CD4-positive, alpha-beta T cell (primary cell): Measurements from ENCODE around the gene SLC33A1. TPM values are rescaled to one million over a fixed set of nuclear protein-coding genes. Genes with fewer than 3 reads are reported as not detected.

Source experiments
- ATAC-seq: fragments of 200-7000 bp; cut with Tn5 transposase; one replicate; pipeline ENCODE4 v1.10.0; 2022; ENCODE audit warnings: mild to moderate bottlenecking; ENCODE audit not compliant: poor library complexity
- CTCF ChIA-PET: fragments of 350-600 bp; sonication (Branson Sonifier 250); formaldehyde crosslinking; loops from one replicate; lab custom pipeline; 2021; ENCODE audit warnings: antibody characterized with exemption, inconsistent platforms; lab: Charles Lee
- POLR2A ChIA-PET: fragments of 350-600 bp; sonication (Branson Sonifier 250); formaldehyde crosslinking; loops from one replicate; lab custom pipeline; 2021; ENCODE audit warnings: antibody characterized with exemption, inconsistent platforms; lab: Charles Lee
- DNase-seq, 14 experiments: peaks; one replicate each; pipeline ENCODE4 v3.0.0-alpha.2; 2013 to 2020; ENCODE audit warnings: mixed read lengths in 2 of 14
- H3K27ac ChIP-seq, 2 donors: one replicate each; pipeline versions ENCODE4 v1.5.1 to v1.7.0; 2013; ENCODE audit warnings: low read length in 2 of 2, low read depth in 1 of 2, mild to moderate bottlenecking in 1 of 2
- H3K27me3 ChIP-seq, 2 experiments: 1 replicate in 1 of 2; 2 replicates in 1 of 2; pipeline versions ENCODE4 v1.6.1 to v1.7.0; 2013; ENCODE audit warnings: low read length in 2 of 2, control low read depth in 1 of 2, mild to moderate bottlenecking in 1 of 2, moderate library complexity in 1 of 2; ENCODE audit not compliant: insufficient read depth in 2 of 2, control insufficient read depth in 1 of 2
- H3K36me3 ChIP-seq: one replicate; pipeline ENCODE4 v1.6.1; 2013; ENCODE audit warnings: low read length, control low read depth; ENCODE audit not compliant: insufficient read depth
- H3K4me1 ChIP-seq: one replicate; pipeline ENCODE4 v1.6.1; 2013; ENCODE audit warnings: low read length, control low read depth; ENCODE audit not compliant: insufficient read depth
- H3K4me3 ChIP-seq: one replicate; pipeline ENCODE4 v1.5.1; 2013; ENCODE audit warnings: mild to moderate bottlenecking, low read length, moderate library complexity
- H3K9me3 ChIP-seq, 2 experiments: 1 replicate in 1 of 2; 2 replicates in 1 of 2; pipeline versions ENCODE4 v1.6.1 to v1.7.0; 2013; ENCODE audit warnings: low read length in 2 of 2, mild to moderate bottlenecking in 2 of 2, control low read depth in 1 of 2, moderate library complexity in 1 of 2; ENCODE audit not compliant: control insufficient read depth in 1 of 2, insufficient read depth in 1 of 2
- H3K27ac Mint-ChIP-seq: one replicate; pipeline ENCODE4 v1.8.0; 2020; ENCODE audit warnings: mixed read lengths
- H3K27me3 Mint-ChIP-seq: one replicate; pipeline ENCODE4 v1.8.0; 2021; ENCODE audit warnings: mixed read lengths
- H3K36me3 Mint-ChIP-seq: one replicate; pipeline ENCODE4 v1.8.0; 2021; ENCODE audit warnings: low read depth, mixed read lengths
- H3K4me1 Mint-ChIP-seq: one replicate; pipeline ENCODE4 v1.8.0; 2021; ENCODE audit warnings: low read depth, mixed read lengths
- H3K4me3 Mint-ChIP-seq: one replicate; pipeline ENCODE4 v1.8.0; 2020; ENCODE audit warnings: mild to moderate bottlenecking, mixed read lengths
- H3K9me3 Mint-ChIP-seq: one replicate; pipeline ENCODE4 v1.8.0; 2020; ENCODE audit warnings: mixed read lengths
- CTCF ChIP-seq: fragments of 200-600 bp; IDR thresholded peaks from one replicate; pipeline ENCODE4 v1.8.0; 2022; ENCODE audit warnings: antibody characterized with exemption, mild to moderate bottlenecking
- intact Hi-C, 2 experiments: fragments of 100-400 bp; cut with DNase I in 1 of 2; cut with micrococcal nuclease in 1 of 2; formaldehyde crosslinking; loops; one replicate each; pipeline versions ENCODE4 v1.15.1 to v1.9.0; 2023 to 2025; cut with DNase I, micrococcal nuclease
- total RNA-seq, 174 experiments: library from RNA in 2 of 174; stranded (reverse) in 2 of 174; gene quantifications; one replicate each; pipeline ENCODE4 v1.2.3 and lab custom pipeline; 2021 to 2026

SLC33A1 gene
- total RNA-seq, 2 experiments from 2014 or later = 14.6 to 16.4 TPM

- ChIA-PET POLR2A (interaction anchor here (0.7 to 2.9 kb wide), 11 partner anchors 11 to 1370 kb away, joined by 3 to 45 read pairs (median 3); partner anchors contain the start of genes CCNL1, GMPS and SLC33A1), CTCF (interaction anchor here (0.6 to 2.3 kb wide), 32 partner anchors 9 to 720 kb away, joined by 3 to 54 read pairs (median 4); partner anchors contain the start of genes GMPS and SLC33A1)
- ATAC-seq (no peak), DNase-seq (peak in 4 of 14 experiments; percentile 21 to 50 (median 45))
- Mint-ChIP-seq H3K9me3 (no peaks in the 10 kb centered on the region), H3K27me3 (peaks cover 6% of the 10 kb centered on the region), H3K27ac (peak overlapping the region; percentile 80), H3K4me1 (peaks cover 17% of the 10 kb centered on the region), H3K36me3 (peaks cover 29% of the 10 kb centered on the region), H3K4me3 (peak overlapping the region; percentile 89)
- peak overlapping the region in 1 of 2 donors; percentile 61 for H3K27ac ChIP-seq
- peak overlapping the region; percentile 90 for H3K4me3 ChIP-seq
- no peaks in the 10 kb centered on the region for H3K36me3 ChIP-seq
- H3K9me3 ChIP-seq = no peaks in the 10 kb centered on the region
- H3K27me3 ChIP-seq = no peaks in the 10 kb centered on the region
- intact Hi-C loops = loop anchor here (2.0 to 5.0 kb wide), 2 partner anchors 65 to 67 kb away; partner anchors contain the start of gene GMPS (in 2 of the 2)
- H3K4me1 ChIP-seq = peaks cover 13% of the 10 kb centered on the region
- TF ChIP-seq CTCF = no peak
These were observed 48.9 kb downstream of the SLC33A1 start for GRCh38 chr3:155805204-155805801.

GRCh38 chr3:155804323-155804722, 49.9 kb downstream of the SLC33A1 start:
- H3K27ac ChIP-seq = no peak overlapping the region

GRCh38 chr3:155792532-155792931, 61.7 kb downstream of the SLC33A1 start:
- DNase-seq (no peak), ATAC-seq (no peak)
- Histone ChIP-seq H3K4me3 (no peak overlapping the region), H3K9me3 (no peaks in the 10 kb centered on the region), H3K4me1 (no peaks in the 10 kb centered on the region), H3K27ac (no peak overlapping the region), H3K36me3 (peaks cover 15% of the 10 kb centered on the region), H3K27me3 (no peaks in the 10 kb centered on the region)
- peaks cover 17% of the 10 kb centered on the region for H3K4me1 Mint-ChIP-seq
- H3K9me3 Mint-ChIP-seq = peaks cover 9% of the 10 kb centered on the region
- no peak for TF ChIP-seq CTCF
- H3K36me3 Mint-ChIP-seq = peaks cover 68% of the 10 kb centered on the region
- H3K27me3 Mint-ChIP-seq = no peaks in the 10 kb centered on the region
- ChIA-PET POLR2A (no interaction called here), CTCF (no interaction called here)
- H3K27ac Mint-ChIP-seq = no peak overlapping the region
- intact Hi-C loops = no loop called here
- no peak overlapping the region for H3K4me3 Mint-ChIP-seq

More at GRCh38 chr3:155804323-155804722, 49.9 kb downstream of the SLC33A1 start:
- Mint-ChIP-seq H3K36me3 (peaks cover 38% of the 10 kb centered on the region), H3K27me3 (peaks cover 3% of the 10 kb centered on the region), H3K27ac (peak overlapping the region; percentile 13), H3K4me1 (peaks cover 24% of the 10 kb centered on the region), H3K4me3 (peak overlapping the region; percentile 78), H3K9me3 (no peaks in the 10 kb centered on the region)
- H3K4me1 ChIP-seq = peaks cover 13% of the 10 kb centered on the region
- CTCF ChIA-PET = no interaction called here
- no peak for DNase-seq
- no peak for ATAC-seq
- intact Hi-C loops = loop anchor here in 1 of 2 experiments (2.0 kb wide), 1 partner anchor 66 kb away; the partner anchor contains the start of gene GMPS
- no peaks in the 10 kb centered on the region for H3K9me3 ChIP-seq
- POLR2A ChIA-PET = no interaction called here
- H3K4me3 ChIP-seq = no peak overlapping the region
- H3K36me3 ChIP-seq = no peaks in the 10 kb centered on the region
- no peak for TF ChIP-seq CTCF
- H3K27me3 ChIP-seq = no peaks in the 10 kb centered on the region
